ENCODE measurements around the gene CDK5RAP2.
A peak's percentile ranks its signal among the peaks of the same experiment; 100 is the strongest.
"Not testable (repeated sequence)": the region's sequence is repeated elsewhere in the genome, so short reads cannot be mapped to it uniquely, and the experiment has no call there.

The CDK5RAP2 gene

GRCh38 chr9:120580051-120580896 lies at the start of gene CDK5RAP2:
Gene CDK5RAP2, minus strand, starts transcription at chr9:120580167. Its CDS starts 189 bp downstream, at chr9:120579978.
- peak; percentile 98 for DNase-seq

DNA sequence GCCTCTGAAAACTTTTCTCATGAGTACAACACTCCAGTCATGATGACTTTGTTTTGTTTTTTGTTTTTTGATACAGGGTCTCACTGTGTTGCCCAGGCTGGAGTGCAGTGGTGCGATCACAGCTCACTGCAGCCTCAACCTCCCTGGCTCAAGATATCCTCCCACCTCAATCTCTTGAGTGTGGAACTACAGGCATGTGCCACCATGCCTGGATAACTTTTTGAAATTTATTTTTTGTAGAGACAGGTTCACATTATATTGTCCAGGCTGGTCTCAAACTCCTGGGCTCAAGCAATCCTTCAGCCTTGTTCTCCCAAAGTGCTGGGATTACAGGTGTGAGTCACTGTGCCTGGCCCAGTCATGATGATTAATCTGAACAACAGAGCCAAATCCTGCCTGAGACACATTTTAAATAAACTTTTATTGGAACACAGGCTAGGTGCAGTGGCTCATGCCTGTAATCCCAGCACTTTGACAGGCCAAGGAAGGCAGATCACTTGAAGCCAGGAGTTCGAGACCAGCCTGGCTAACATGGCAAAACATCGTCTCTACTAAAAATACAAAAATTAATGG lies 49.0 kb upstream of the CDK5RAP2 start:
- not testable (repeated sequence) for DNase-seq

DNA sequence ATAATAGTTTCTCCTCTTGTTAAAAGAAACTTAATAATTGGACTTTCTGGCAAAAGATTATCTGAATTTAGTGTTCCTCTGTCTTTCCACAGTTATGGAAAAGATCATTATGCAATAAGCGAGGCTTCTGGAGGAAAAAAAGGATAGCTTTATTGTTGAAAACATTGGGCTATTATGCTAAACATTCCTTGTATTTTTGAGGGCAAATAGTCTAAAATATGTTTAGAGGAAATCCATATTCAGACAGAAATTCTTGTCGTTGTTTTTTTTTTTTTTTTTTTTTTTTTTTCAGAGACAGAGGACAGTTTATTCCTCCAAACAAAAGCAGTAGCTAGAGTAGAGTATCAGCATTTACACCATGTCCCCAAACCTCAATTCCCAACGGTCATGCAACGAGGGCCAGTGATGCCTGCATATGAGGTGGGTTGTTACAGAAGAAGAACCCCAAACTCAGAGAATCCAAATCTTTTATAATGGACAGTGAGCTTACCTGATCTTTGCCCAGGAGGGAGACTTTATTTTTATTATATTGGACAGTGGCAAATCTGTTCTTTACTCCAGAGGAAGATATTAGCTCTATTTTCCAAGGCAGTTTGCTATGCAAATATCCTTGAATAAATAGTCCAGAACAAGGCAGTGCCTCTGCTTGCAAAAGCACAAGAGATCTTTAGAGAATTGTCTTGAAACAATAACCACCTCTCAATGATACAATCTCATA lies 48.4 kb upstream of the CDK5RAP2 start:
- no peak for DNase-seq

GRCh38 chr9:120627073-120627472 lies 47.1 kb upstream of the CDK5RAP2 start:
- no peak for DNase-seq

GRCh38 chr9:120626512-120626911 lies 46.5 kb upstream of the CDK5RAP2 start:
- no peak for DNase-seq

DNA sequence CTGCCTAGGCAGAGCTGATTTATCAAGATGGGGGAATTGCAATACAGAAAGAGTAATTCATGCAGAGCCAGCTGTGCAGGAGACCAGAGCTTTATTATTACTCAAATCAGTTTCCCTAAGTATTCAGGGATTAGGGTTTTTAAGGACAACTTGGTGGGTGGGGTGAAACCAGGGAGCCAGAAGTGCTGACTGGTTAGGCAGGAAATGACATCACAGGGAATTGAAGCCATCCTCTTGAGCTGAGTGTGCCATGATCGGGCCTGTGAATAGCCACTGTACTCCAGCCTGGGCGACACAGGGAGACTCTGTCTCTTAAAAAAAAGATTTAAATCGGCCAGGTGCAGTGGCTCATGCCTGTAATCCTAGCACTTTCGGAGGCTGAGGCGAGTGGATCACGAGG lies 45.3 kb upstream of the CDK5RAP2 start:
- no peak for DNase-seq

GRCh38 chr9:120622790-120623189 lies 42.8 kb upstream of the CDK5RAP2 start:
- no peak for DNase-seq

DNA sequence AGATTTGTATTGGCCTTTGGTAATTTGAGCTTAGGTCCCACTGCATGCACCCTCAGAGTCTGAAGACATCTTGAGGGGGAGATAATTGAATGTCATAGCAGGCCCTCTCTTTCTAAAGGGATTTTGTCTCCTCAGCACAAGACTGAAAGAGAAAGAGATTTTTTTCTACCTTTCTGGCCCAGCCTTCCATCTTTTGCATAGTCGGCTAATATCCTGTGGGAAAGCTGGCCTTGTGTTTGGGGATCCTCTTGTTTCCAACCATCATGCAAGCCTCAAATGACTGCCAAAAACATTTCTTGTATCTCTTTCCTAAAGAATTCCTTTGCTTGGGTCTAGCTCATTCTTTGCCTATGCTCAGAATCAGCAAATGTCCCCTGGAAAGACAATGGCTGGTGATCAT lies 42.0 kb upstream of the CDK5RAP2 start:
- DNase-seq = no peak

GRCh38 chr9:120619751-120620655 lies 40.0 kb upstream of the CDK5RAP2 start:
- peak; percentile 25 for DNase-seq

DNA sequence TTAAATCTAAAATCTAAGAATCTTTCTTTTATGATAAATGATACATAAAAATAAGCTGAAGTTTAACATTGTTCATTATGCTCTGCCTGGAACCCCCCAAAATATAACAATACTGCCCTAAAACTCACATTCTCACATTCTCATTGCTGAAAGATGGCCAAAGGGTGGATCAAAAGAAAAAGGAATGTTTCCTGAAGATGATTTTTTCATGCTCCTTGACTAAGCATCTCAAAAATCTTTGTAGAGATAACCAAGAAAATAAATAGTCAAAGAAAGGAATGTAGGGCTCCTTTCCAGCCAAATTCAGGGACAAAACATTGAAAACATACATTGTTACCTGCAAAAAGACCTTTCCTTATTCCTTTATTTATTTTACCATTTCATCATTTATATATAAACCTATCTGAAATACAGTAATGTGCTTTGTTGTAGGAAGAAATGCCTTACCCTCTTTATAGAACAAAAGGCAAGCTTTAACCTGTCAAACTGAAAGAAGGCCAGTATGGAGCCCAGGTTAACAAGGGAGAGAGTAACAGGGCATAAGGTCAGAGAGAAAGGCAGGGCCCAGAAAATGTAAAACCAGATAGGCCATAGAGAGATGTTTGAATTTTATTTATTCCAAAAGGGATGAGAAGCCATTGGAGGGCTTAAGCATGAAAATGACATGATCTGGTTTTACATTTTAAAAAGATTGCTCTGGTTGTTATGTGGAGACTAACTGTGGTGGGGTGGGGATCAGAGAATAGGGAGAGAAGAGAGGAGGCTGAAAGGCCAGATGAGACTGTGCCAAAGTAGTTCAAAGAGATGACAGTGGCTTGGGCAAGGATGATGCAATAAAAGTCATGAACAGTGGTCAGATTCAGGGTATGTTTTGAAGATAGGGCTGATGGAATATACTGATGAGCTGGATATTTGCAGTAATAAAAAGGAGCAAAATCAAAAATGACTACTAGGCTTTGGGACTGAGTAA lies 37.3 kb upstream of the CDK5RAP2 start:
- DNase-seq = no peak

DNA sequence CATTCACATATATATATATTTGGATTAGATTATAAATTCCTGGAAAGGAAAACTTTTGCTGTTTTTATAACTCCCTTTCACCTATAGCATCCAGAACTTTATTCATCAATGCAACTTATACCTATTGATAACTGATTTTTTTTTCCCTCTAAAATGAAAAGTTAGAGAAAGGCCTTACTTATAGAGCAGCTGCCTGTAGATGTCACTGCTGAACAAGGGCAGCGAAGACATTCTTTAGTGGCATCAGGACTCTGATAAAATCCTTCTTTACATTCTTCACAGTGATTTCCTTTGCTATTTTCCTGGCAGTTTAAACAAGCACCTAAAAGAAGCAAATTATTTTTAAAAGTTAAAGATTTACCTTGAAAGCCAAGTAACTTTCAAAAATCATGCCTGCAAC lies 32.3 kb upstream of the CDK5RAP2 start:
- no peak for DNase-seq

GRCh38 chr9:120611690-120612068 lies 31.7 kb upstream of the CDK5RAP2 start:
- DNase-seq = no peak

DNA sequence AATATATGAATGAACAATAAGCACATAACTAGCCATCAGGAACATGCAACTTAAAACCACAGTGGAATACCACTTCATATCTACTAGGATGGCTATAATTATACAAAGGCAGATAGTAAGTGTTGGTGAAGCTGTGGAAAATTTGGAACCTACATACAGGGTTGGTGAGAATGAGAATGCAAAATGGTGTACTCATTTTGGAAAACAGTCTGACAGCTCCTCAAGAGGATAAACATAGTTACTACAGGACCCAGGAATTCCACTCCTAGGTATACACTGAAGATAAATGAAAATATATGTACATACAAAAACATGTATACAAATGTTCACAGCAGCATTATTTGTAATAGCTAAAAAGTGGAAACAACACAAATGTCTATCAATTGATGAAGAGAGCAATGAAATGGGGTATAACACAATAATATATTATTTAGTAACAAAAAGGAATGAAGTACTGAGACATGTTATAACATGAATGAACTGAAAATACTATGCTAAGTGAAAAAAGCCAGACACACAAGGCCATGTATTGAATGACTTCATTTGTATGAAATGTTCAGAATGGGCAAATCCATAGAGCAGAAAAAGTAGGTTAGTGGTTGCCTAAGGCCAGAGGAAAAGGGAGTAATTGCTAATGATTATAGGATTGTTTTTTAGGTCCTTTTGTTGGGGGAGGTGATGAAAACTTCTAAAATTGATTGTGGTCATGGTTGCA lies 31.2 kb upstream of the CDK5RAP2 start:
- DNase-seq = no peak

- DNase-seq = no peak
These were observed 29.7 kb upstream of the CDK5RAP2 start for GRCh38 chr9:120609636-120610035.

- no peak for DNase-seq
These were observed 28.5 kb upstream of the CDK5RAP2 start for GRCh38 chr9:120608421-120608820.

DNA sequence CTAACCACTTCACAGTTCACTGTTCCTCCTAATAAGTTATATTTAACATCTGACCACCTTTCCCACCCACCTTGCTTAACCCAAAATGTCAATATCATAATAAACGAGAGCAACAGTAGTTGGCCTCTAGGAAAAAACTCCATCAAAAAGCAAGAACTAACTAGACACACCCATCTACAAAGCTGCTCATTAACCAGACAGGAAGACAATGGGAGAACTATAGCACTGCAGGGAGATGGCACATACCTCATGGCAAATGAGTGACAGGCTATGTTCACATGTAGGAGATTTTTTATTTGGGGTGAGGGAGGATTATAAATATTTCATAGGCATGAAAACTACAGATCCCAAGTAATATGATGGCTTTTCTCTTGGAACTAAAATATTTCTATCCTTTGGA lies 23.6 kb upstream of the CDK5RAP2 start:
- no peak for DNase-seq

GRCh38 chr9:120603010-120603409 lies 23.0 kb upstream of the CDK5RAP2 start:
- DNase-seq = no peak

DNA sequence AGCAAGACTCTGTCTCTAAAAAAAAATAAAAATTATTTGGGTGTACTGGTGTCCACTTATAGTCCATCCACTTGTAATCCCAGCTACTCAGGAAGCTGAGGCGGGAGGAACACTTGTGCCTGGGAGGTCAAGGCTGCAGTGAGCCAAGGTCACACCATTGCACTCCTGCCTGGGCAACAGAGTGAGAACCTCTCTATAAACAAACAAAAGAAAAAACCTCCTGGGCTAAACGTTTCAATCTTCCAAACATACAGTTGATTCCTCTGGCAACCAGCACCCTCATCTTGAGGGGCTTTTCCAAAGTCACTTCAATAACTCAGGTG lies 13.9 kb upstream of the CDK5RAP2 start:
- DNase-seq = no peak

GRCh38 chr9:120593250-120593954 lies 13.4 kb upstream of the CDK5RAP2 start:
- no peak for DNase-seq

GRCh38 chr9:120592210-120592609 lies 12.2 kb upstream of the CDK5RAP2 start:
- no peak for DNase-seq

All from DMS79 (cell line).